HFFc6 (cell line): ENCODE data around the gene STRIP2. TPM values are rescaled to one million over a fixed set of nuclear protein-coding genes. Genes with fewer than 3 reads are reported as not detected.
"Not testable (repeated sequence)": the region's sequence is repeated elsewhere in the genome, so short reads cannot be mapped to it uniquely, and the experiment has no call there.

Experiments used
- DNase-seq: peaks from one replicate; pipeline ENCODE4 v3.0.0-alpha.2; 2018
- H3K27ac Mint-ChIP-seq: 2 replicates; pipeline ENCODE4 v1.8.0; 2020; ENCODE audit warnings: mild to moderate bottlenecking, mixed read lengths
- H3K27me3 Mint-ChIP-seq: 2 replicates; pipeline ENCODE4 v1.8.0; 2021; ENCODE audit warnings: mild to moderate bottlenecking, moderate library complexity, mixed read lengths; ENCODE audit not compliant: insufficient read depth
- H3K36me3 Mint-ChIP-seq: 2 replicates; pipeline ENCODE4 v1.8.0; 2021; ENCODE audit warnings: low read depth, mixed read lengths
- H3K4me1 Mint-ChIP-seq: 2 replicates; pipeline ENCODE4 v1.8.0; 2020; ENCODE audit warnings: low read depth, mixed read lengths
- H3K4me3 Mint-ChIP-seq: 2 replicates; pipeline ENCODE4 v1.8.0; 2020; ENCODE audit warnings: mild to moderate bottlenecking, moderate library complexity, mixed read lengths
- H3K9me3 Mint-ChIP-seq: 2 replicates; pipeline ENCODE4 v1.8.0; 2020; ENCODE audit warnings: mild to moderate bottlenecking, mixed read lengths
- CTCF ChIP-seq: fragments of 200-600 bp; sonication (generic); IDR thresholded peaks from 2 replicates; pipeline ENCODE4 v1.5.0; 2021; ENCODE audit warnings: antibody characterized with exemption, mild to moderate bottlenecking
- total RNA-seq, 6 experiments: library from RNA; stranded (reverse); fragmentation: NEBNext Ultra II Directional; extraction: Animal tissue kit (Norgen Biotek cat#: 25700); gene quantifications; 2 replicates in 1 of 6; 3 replicates in 5 of 6; pipeline ENCODE4 v1.2.3, GENCODE V29; 2021

Gene STRIP2
- total RNA-seq, 6 experiments from 2014 or later, result 1.4 to 3.3 (median 2.2) TPM

- Mint-ChIP-seq H3K4me1 (peaks cover 27% of the 10 kb centered on the region), H3K36me3 (no peaks in the 10 kb centered on the region), H3K27me3 (no peaks in the 10 kb centered on the region), H3K27ac (no peak overlapping the region), H3K9me3 (no peaks in the 10 kb centered on the region), H3K4me3 (no peak overlapping the region)
- no peak for DNase-seq
- TF ChIP-seq CTCF, result no peak
Observed at GRCh38 chr7:129468547-129468946, 34.3 kb downstream of the STRIP2 start.

GRCh38 chr7:129469930-129470329 is 35.7 kb downstream of the STRIP2 start:
- Mint-ChIP-seq H3K4me3 (no peak overlapping the region), H3K4me1 (peaks cover 27% of the 10 kb centered on the region), H3K27ac (no peak overlapping the region), H3K36me3 (no peaks in the 10 kb centered on the region), H3K9me3 (no peaks in the 10 kb centered on the region), H3K27me3 (no peaks in the 10 kb centered on the region)
- no peak for TF ChIP-seq CTCF
- DNase-seq, result no peak

GRCh38 chr7:129470411-129470810 is 36.2 kb downstream of the STRIP2 start:
- peaks cover 27% of the 10 kb centered on the region for H3K4me1 Mint-ChIP-seq
- TF ChIP-seq CTCF, result no peak
- H3K4me3 Mint-ChIP-seq, result no peak overlapping the region
- H3K27me3 Mint-ChIP-seq, result no peaks in the 10 kb centered on the region
- H3K9me3 Mint-ChIP-seq, result no peaks in the 10 kb centered on the region
- no peak overlapping the region for H3K27ac Mint-ChIP-seq
- no peak for DNase-seq
- H3K36me3 Mint-ChIP-seq, result no peaks in the 10 kb centered on the region

- TF ChIP-seq CTCF, result no peak
- DNase-seq, result no peak
- Mint-ChIP-seq H3K36me3 (no peaks in the 10 kb centered on the region), H3K4me1 (peaks cover 27% of the 10 kb centered on the region), H3K27ac (no peak overlapping the region), H3K4me3 (no peak overlapping the region), H3K27me3 (no peaks in the 10 kb centered on the region), H3K9me3 (no peaks in the 10 kb centered on the region)
Observed at GRCh38 chr7:129471402-129471827, 37.2 kb downstream of the STRIP2 start.

- H3K27ac Mint-ChIP-seq, H3K27me3 Mint-ChIP-seq, DNase-seq, H3K4me3 Mint-ChIP-seq, H3K9me3 Mint-ChIP-seq, H3K36me3 Mint-ChIP-seq, H3K4me1 Mint-ChIP-seq: not testable (repeated sequence)
Observed at GRCh38 chr7:129475931-129476330, 41.7 kb downstream of the STRIP2 start.

GRCh38 chr7:129476398-129476797 is 42.2 kb downstream of the STRIP2 start:
- H3K4me1 Mint-ChIP-seq, DNase-seq, H3K9me3 Mint-ChIP-seq, H3K27ac Mint-ChIP-seq, H3K36me3 Mint-ChIP-seq, H3K27me3 Mint-ChIP-seq, H3K4me3 Mint-ChIP-seq: not testable (repeated sequence)

GRCh38 chr7:129479831-129480230 is 45.6 kb downstream of the STRIP2 start:
- H3K36me3 Mint-ChIP-seq, result no peaks in the 10 kb centered on the region
- no peak for DNase-seq
- no peaks in the 10 kb centered on the region for H3K9me3 Mint-ChIP-seq
- no peak overlapping the region for H3K4me3 Mint-ChIP-seq
- H3K27ac Mint-ChIP-seq, result no peak overlapping the region
- H3K27me3 Mint-ChIP-seq, result no peaks in the 10 kb centered on the region
- no peaks in the 10 kb centered on the region for H3K4me1 Mint-ChIP-seq
- TF ChIP-seq CTCF, result no peak
